Loucy (cell line): ENCODE data around the gene CTNNBIP1.

Source experiments
- EZH2phosphoT487 ChIP-seq: fragments of 200-600 bp; IDR thresholded peaks from 2 replicates; pipeline ENCODE4 v1.6.1; 2018; ENCODE audit warnings: antibody characterized with exemption, mild to moderate bottlenecking, moderate library complexity, borderline replicate concordance
- TF ChIP-seq, protein P1 (sequence below): fragments of 200-600 bp; sonication (generic); conservative IDR thresholded peaks from 2 replicates; pipeline ENCODE4 v1.5.1; 2014; ENCODE audit warnings: mild to moderate bottlenecking, antibody characterized with exemption, low read length

DNA sequence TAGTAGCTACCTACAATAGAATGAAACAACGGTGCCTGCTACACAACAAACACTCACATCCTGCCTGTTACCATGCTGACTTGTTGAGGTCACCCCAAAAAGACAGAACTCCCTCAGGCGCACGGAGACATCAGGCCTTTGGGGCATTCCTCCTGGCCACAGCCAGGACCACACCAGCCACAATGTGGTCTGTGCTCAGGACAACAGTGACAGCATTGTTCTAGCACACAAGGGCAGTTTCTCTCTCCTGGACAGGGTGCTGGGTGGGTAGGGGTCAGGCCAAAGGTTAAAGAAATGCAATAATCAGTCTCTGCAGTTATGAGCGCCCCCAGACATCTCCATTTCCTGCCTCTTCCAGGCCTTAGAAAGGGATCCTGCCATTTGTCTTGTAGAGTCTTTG lies 39.5 kb downstream of the CTNNBIP1 start:
- TF ChIP-seq, protein P1, sequence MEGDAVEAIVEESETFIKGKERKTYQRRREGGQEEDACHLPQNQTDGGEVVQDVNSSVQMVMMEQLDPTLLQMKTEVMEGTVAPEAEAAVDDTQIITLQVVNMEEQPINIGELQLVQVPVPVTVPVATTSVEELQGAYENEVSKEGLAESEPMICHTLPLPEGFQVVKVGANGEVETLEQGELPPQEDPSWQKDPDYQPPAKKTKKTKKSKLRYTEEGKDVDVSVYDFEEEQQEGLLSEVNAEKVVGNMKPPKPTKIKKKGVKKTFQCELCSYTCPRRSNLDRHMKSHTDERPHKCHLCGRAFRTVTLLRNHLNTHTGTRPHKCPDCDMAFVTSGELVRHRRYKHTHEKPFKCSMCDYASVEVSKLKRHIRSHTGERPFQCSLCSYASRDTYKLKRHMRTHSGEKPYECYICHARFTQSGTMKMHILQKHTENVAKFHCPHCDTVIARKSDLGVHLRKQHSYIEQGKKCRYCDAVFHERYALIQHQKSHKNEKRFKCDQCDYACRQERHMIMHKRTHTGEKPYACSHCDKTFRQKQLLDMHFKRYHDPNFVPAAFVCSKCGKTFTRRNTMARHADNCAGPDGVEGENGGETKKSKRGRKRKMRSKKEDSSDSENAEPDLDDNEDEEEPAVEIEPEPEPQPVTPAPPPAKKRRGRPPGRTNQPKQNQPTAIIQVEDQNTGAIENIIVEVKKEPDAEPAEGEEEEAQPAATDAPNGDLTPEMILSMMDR: no peak
- TF ChIP-seq EZH2phosphoT487: no peak
